MV-4-11 (cell line): Measurements from ENCODE around the gene FOXD4L6.
"Not testable (repeated sequence)": the region's sequence is repeated elsewhere in the genome, so short reads cannot be mapped to it uniquely, and the experiment has no call there.

ENCODE experiments used
- DNase-seq: peaks from one replicate; lab custom pipeline; 2025; lab: John Stamatoyannopoulos, UW

Gene FOXD4L6

GRCh38 chr9:41098759-41099158 lies 29.7 kb downstream of the FOXD4L6 start:
- not testable (repeated sequence) for DNase-seq

DNA sequence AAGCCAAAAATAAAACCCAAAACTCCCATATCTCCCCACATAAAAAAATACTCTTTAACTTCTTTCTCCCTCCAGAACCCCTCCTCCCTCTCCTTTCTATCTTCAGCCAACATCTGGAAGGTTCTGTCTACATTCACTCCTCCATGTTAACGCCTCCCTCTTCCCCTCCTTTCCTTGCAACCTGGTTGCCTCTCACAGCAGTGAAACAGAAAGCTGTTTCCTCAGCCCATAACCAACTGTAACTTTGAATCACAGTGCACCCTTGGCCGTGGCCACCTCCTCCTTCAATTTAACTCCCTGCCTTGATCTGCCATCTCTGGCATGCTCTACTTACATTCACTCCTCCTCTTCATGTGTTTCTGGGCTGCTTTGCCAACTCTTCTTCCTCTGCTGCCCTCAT lies 33.4 kb downstream of the FOXD4L6 start:
- DNase-seq = not testable (repeated sequence)

DNA sequence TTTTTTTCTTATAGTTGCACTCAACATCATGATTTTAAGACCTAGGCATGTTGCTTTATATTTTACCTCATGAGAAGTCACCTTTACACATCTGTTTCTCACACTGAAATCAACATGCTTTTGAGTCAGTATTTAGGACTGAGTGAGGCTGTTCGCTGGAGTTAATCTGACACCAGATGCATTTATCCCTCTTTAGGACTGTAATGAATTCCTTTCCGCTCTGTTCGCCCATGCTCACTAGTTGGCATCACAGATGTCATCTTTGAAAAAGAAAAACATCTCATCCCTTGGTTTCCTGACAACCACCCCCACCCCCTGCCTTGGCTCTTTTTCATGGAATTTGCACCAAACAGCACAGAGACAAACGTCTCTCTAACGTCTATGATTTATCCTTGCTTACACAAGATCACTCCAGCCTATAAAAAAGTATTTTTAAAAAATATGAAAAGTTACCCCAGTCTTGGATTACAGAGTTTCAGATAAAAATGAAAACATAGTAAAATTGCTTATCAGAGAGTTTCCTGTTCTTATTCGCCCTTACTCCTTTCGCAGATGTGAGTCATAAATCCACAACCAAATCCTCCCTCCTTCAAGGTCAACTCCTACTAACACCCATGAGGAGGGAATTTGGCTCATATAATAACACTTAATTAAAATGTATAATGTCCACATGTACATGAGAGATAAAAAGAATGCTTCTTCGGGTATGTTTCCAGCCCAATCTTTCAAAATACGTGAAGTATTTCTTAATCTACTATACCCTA lies 34.3 kb downstream of the FOXD4L6 start:
- DNase-seq = not testable (repeated sequence)

DNA sequence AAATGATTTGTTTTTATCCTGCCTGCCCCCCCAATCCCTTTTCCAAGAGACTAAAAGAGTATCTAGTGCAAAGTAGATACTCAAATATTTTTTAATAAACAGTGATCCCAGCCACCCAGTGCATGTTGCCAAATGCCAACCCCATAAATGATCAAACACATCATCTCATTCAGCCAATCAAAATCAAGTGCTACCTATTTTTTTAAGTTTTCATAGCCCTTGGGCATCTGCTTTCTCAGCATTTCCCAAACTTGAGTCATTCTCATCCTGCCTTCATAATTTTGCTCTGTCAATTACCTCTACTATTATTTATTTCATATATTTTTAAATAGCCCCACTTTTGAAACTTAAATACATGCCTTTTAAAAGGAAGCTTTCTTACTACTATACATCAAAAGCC lies 37.6 kb downstream of the FOXD4L6 start:
- DNase-seq = not testable (repeated sequence)

DNA sequence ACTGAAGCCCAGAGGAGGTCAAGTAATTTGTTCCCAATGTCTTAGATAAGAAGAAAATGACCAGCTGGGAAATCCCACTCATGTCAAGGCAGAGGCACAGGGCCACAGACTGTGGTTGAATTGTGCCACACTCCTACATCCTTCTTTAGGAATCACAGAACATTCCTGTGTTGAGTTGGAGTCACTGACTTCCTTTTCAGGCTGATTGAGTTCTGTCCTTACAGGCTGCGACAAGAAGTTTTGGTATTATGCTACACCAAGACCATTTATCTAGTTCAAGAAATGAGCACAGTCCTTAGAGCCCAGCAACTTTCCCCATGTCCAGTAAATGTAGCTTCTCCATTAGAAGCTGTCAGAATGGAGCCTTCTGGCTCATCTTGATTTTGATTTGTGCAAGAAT lies 38.1 kb downstream of the FOXD4L6 start:
- DNase-seq = not testable (repeated sequence)

DNA sequence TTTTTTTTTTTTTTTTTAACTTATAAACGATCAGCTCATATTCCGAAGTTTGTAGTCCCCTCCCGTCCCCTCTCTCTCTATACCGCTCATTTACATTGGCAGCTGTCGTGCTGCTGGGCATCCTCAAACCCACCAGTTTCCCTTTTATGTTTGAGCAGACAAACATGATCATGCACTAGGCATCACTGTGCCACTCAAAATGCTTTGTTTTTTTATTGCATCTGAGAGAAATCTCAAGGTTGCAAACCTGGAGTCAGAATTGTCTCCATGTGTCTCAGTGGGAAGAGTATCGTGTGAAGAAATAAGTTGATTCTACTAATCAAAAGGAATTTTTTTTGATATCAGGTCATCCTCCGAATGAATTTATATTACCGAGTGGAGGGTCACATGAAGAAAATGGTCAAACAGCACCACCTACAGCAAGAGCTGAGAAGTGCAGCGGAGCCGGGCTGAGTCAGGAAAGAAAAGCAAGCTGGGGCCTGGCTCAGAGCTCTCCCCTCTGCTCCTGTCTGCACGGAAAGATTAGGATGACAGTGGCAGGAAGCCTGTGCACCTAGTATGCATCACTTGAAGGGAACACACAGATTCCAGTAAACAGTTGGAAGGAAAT lies 39.9 kb downstream of the FOXD4L6 start:
- DNase-seq = not testable (repeated sequence)

GRCh38 chr9:41087929-41088328 lies 40.6 kb downstream of the FOXD4L6 start:
- not testable (repeated sequence) for DNase-seq

GRCh38 chr9:41087157-41087780 lies 41.2 kb downstream of the FOXD4L6 start:
- DNase-seq = not testable (repeated sequence)

DNA sequence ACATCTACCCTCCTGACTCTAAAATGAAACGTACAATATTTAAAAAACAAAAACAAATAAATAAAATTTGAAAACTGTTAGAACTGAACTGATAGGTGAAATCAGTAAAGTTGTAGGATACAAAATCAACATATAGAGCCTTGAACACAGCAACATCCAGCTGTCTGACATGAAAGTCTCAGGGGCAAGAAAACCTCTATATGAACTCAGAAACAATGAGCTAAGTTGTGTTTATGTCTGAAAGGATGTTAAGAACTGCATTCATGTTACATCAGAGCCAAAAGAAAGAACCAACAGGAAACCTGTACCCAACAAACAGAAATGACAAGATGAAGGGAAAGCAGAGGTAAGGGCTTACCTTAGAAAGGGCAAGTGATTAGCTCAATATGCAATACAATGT lies 41.8 kb downstream of the FOXD4L6 start:
- DNase-seq = not testable (repeated sequence)

DNA sequence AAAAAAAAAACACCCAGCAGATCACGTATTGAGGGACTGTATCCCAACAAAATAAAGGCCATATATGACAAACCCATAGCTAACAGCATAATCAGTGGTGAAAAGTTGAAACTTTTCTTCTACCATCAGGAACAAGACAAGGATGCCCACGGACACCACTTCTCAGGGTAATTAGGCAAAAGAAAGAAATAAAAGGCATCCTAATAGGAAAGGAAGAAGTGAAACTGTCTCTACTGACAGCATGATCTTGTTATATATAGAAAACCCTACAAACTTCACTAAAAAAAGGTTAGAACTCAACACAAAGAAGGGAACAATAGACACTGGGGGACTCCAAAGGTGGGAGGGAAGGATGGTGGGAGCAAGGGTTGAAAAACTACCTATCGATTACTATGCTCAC lies 42.3 kb downstream of the FOXD4L6 start:
- not testable (repeated sequence) for DNase-seq

DNA sequence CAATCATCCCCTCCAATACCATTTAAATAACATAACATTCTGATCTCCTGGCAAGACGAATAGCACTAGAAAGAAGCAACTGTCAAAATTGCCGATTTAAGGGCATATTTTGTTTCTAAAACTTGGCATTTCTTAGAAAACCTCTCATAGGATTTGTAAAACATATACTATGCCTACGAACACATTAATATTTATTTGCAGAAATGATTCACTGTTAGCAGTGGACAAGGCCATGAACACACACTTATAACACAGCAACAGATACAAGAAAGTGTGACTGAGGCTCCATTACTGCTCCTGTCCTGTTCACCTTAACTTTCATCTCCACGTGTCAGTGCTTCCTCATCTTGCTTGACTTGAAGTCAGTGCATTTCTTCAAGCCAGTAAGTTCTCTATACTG lies 46.1 kb downstream of the FOXD4L6 start:
- DNase-seq = not testable (repeated sequence)

- DNase-seq = not testable (repeated sequence)
Observed at GRCh38 chr9:41079464-41079863, 49.0 kb downstream of the FOXD4L6 start.

DNA sequence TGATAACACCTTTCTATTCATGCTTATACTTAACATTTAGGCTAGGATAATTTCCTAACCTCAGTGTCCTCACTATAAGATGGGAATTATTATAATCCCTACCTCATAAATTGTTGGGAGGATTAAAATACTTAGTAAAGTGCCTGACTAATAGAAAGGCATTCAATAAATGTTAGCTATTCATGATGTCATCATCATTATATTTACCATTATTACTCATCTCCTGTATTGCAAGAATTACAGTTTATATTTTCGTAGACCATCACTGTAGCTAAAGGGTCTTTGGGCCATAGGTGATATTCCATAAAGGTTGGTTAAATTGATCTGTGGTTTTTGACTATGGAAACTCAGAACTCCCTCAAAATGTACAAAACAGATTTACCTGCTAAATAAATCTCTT lies 50.9 kb downstream of the FOXD4L6 start:
- DNase-seq = not testable (repeated sequence)
